ENCODE measurements around the gene CDC42BPB.
"Not testable (repeated sequence)": the region's sequence is repeated elsewhere in the genome, so short reads cannot be mapped to it uniquely, and the experiment has no call there.

The CDC42BPB gene

DNA sequence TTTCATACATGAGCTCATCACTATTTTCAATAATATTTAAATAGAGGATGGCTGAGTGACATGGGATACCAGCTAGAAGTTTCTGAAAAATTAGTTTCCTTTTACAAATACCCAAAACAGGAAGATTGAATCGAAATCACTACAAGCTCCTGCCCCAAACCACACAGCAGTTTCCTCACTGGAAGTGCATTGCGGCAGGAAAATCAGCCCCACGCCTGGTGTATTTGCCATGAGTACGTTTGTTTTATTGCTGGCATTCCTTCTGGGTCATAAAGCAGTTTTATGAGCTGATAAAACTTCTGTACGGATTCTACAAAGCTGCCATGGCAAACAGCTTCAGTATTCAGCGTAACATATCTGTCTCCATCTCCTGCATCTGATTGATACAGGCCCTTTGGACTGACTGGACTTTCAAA lies 23.7 kb downstream of the CDC42BPB start:
- no peak for DNase-seq

DNA sequence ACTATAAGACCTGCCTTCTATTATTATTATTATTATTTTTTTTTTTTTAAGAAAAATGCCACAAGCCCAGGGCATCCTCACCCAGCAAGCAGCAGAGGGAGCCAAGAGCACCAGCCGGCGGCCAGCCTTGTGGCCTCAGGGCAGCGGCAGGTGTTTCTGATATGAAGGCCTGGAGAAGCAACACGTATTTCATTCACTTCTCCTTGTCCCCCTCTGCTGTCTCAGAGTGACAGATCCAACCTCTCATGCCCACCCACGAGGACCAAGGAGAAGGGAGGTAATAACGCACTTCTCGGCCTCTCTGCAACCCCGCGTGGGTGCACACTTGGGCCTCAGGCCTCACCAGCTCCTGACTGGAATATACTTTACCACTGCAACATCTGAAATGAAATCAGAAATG lies 25.4 kb downstream of the CDC42BPB start:
- DNase-seq, result no peak

DNA sequence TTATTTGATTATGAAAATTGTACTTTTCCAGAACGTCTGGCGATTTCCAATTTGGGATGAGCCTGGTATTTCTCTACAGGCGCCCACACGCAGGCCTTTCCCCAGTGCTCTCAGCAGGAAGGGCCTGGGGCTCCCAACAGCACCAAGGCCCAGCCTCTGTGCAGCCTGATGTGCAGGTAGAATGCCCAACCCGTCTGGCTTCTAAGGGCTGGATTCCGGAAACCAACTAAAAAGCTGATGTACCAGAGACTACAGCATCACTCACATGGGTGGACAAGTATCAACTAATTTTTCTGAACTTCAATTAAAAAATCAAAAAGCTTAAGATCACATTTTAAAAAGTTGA lies 25.8 kb downstream of the CDC42BPB start:
- DNase-seq, result no peak

DNA sequence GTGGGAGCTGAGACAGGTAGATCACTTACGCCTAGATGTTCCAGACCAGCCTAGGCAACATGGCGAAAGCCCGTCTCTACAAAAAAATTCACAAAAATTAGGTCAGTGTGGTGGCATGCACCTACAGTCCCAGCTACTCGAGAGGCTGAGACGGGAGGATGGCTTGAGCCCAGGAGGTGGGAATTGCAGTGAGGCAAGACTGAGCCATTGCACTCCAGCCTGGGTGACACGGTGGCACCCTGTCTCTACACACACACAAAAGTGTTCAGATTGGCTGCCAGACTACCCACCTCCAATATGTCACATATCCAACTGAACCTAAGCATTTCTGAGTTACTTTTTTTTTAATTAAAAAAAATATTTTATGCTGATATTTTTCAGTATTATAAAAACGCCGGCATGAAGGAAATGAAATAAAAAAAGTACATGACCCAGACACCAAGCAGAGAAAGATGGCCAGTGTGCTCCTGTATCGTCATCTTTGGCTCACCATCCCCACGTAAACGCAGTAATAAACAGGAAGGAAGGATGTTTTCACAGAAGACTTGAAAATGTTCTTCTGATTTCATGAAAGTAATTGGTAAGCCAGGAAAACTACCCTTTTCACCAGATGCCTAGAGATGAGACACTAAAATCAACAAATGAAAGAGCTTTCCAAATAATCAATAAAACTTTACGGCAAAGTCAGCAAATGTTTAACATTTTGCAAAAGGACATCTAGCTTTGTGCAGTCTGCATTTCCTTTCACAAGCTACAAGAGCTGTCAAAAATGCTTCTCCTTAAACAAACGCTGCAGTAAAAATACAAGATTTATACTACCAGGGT lies 26.4 kb downstream of the CDC42BPB start:
- DNase-seq, result no peak

DNA sequence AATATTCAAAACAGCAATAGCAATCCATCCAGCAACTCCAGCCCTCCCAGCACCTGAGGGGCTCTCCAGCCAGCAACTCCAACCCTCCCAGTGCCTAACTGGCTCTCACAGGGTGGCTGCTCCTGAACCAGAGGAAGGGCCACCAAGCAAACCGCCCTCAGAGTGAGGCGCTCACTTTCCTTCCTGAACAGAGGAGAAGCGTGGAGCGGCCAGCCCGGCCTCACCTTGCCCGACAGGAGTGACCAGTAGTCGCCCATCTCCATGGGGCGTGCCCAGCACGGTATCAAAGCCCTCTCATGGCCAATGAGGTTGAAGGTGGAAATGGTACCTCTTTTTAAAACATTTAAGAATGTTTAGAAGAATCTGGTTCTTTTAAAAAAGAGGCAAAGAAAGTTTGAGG lies 27.4 kb downstream of the CDC42BPB start:
- DNase-seq, result no peak

DNA sequence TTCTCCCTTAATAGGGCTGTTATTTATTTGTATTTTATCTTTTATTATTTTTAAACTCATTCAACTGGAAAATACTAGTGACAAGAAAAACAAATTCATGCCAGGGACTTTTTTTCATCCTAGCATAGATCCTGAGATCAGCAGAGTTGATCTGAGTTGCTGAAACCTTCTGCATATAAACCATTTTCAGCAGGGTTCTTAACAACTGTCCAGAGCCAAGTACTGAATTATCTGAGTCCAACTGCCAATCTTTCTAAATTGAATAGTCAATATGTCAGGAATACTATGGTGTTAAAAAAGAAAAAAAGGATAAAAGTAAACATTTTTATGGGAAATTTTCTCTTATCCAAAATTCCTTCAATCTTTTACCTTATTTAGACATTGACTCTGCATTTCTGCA lies 28.6 kb downstream of the CDC42BPB start:
- DNase-seq, result no peak

DNA sequence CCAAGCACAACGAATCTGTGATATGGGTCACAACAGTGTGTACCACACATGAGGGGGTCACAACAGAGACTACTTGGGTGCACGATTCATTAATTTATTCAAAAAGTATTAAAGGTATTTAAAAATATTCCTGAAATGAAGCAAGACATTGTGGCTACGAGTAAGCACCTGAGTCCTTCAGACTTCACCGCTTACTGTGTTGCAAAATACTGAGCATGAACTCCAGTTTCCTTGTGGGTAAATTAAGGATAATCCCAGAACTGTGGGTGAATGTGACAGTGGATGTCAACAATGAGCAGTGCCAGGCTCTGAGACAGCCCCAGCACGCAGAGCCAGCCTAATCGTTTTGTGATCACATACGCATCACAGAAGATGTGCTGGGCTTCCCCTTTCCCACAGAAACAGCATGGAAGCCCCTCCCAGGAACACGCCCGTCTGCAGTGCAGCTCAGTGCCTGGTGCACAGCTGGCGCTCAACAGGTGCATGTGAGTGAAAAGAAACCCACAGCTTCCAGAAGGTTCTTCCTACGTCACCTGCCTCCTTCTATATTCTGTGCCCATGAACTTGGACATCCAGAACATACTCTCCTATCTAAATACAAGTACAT lies 29.1 kb downstream of the CDC42BPB start:
- no peak for DNase-seq

DNA sequence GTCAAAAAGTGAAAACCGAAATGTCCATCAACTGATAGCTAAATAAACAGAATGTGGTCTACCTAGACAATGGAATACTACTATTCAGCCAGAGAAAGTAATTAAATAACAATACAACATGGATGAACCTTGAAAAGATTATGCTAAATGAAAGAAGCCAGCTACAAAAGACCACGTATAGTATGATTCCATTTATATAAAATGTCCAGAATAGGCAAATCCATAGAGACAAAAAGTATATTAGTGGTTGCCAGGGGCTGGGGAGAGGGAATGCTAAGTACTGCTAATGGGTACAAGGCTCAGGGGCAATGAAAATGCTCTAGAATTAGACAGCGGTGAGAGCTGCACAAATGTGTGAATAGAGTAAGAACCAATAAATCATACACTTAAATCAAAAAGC lies 29.9 kb downstream of the CDC42BPB start:
- no peak for DNase-seq

DNA sequence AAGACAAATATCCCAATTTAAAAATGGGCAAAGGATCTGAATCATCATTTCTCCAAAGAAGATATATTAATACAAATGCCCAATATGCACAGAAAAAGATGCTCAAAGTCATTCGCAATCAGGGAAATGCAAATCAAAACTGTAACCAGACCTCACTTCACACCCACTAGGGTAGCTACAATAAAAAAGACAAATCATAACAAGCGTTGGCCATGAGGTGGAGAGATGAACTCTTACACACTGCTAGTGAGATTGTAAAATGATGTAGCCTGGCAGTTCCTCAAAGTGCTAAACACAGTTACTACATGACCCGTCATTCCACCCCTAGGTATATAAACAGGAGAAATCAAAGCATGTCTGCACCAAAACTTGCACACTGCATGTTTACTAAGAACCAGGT lies 30.4 kb downstream of the CDC42BPB start:
- no peak for DNase-seq

DNA sequence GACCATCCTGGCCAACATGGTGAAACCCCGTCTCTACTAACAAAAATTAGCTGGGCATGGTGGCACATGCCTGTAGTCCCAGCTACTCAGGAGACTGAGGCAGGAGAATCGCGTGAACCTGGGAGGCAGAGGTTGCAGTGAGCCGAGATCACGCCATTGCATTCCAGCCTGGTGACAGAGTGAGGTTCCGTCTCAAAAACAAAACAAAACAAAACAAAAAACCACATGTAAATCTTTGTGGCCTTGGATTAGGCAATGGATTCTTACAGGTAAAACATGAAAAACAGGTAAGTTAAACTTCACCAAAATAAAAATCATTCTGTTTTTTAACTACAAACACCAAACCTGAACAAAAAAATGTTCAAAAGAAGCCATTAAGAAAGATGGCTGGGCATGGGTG lies 31.2 kb downstream of the CDC42BPB start:
- DNase-seq, result not testable (repeated sequence)

DNA sequence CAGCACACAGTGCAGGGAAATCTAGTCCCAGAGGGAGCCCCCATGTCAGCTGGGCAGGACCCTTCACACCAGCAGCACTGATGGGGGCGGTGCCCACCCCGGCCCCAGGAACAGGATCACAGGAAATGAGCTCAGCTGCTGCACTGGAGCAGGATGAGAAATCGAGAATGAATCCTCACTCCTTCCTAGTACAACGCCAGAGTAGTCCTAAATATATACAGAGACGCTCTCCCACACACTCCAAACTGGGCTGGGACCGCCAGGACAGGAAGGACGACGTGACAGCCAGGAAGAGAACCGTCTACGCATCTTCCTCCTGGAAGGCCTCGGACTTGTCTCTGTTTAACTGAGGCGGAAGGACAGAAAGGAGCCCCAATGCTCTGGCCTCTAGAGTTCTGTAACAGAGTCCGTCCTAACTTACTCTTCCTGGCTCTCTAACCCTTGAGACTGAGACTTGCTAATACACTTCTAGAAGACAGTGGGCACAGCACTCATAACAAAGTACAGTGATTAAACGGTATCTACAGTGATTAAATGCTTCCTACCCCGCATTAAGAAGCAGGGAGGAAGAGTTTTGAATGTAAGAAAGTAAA lies 33.4 kb downstream of the CDC42BPB start:
- DNase-seq, result no peak

DNA sequence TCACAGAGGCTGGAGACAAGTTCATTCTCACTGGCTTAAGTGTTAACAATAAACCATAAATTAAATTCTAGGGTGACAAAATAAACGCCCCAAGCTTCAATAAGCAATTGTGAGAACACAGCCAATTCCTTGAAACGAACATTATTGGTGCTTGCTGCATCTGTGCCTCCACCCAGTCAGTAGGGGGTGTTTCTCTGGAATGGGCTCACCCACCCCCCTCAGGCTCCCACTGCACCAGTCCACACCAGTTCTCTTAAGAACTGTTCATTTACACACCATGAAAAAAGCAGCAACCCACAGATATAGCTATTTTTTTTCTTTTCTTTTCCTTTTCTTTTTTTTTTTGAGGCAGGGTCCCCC lies 34.7 kb downstream of the CDC42BPB start:
- no peak for DNase-seq

DNA sequence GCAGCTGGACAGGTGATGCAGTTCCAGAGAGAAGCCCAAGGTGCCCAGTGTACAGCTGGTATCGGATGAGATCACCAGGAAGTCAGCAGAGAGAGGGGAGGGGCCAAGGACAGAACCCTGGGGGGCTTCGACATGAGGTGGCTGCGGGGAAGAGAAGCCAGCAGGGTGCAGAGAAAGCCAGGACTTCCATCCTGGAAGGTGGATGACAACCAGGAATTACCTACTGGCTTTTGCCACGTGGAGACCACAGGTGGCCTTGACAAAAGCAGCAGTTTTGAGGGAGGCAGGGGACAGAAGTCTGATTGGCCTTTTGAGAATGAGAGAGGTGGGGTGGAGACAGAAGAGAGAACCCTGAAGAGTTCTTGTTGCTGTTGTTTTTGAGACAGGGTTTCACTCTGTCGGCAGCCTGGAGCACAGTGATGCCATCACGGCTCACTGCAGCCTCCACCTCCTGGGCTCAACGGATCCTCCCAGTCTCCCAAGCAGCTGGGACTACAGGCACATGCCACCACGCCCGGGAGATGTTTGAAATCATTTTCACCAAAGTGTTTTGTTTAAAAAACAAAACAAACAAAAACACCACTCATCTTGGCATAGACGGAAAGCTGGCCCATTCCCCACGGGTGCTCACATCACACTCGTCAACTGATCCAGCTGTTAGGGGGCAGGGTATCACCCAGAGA lies 35.2 kb downstream of the CDC42BPB start:
- DNase-seq, result no peak

DNA sequence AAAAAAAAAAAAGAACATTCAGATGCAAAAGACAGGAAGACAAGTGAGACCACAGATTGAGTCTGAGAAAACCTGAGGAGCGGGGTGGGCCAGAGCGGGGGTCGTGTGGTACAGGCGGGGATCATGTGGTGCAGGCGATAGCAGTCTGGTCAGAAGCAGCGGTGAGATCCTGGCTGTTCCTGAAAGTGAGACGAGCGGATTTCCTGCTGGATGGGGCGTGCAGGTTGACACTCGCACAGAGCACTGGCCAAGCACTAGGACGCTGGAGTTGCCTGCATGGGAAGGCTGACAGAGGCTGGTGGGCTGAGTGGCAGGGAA lies 35.7 kb downstream of the CDC42BPB start:
- DNase-seq, result no peak

DNA sequence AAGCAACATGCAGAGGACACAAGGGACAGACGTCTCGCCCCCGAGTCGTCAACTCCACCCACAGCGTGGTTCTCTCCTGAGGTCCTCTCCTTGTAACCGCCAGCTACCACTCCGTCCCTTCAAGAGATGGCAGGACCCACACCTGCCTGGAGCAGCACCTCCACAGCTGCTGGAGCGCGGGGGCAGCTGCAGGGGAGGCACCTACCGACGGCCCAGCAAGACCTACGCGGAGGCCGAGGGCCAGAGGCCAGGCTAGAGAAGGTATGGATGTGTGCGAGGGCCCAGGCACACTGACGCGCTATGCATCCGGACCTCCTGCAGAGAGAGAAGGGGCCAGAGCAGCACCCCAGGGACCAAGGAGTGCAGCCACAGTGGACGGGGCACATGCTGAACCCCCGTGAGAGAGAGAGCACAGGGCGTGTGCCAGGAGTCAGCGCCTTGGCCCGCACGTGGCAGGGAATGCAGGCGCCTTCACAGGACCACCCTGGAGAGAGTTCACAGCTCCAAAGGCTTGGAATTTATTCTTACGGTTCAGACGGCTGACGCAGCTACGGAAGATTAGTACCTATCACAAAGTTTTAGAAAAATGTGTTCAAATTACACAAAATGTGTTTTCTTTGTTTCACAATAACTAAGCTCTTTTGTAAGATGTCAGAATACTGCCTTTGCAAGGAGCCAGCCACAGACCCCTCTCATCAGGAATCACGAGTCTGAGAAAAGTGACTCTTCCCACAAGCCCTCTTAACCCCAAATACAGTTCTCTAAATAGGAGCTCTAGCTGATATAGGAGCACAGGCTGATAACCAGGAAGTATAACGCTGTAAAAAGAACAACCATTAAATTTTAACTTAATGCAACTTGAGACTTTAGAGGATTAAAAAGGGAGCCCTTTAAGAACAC lies 36.8 kb downstream of the CDC42BPB start:
- no peak for DNase-seq

DNA sequence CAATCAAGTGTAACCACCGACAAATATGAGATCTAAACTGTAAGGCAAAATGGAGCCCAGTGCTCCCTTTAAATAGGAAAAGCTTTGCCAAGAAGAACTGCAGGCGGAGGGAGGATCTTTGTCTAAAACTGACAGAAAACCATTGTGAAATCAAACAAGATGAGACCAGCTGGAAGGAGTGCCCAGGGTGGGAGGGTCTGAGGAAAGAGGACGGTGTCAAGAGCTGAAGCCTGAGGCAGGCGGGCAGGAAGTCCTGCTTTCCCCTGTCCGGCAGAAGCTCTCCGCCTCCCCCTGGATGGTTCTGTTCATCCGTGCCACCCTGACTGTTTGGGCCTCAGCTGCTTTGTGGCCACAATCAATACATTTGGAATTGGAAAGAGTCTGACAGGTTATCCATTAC lies 37.5 kb downstream of the CDC42BPB start:
- no peak for DNase-seq

DNA sequence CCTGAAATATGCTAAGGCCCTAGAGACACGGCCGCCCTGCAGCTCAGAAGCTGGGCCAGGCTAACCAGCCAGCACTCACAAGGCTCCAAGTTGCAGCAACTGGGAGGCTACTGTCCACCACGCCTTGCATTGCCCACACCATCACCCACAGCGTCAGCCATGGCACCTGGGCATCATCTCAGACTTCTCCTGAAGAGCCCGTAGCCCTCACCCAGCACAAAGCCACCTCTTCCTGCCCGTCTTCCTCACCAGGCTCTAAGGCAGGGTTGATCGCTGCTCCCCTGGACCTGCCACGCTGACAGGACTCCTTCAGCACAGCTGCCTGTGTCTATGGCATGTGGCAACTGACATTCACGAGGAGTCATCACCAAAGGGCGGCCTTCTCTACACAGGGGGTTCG lies 38.1 kb downstream of the CDC42BPB start:
- DNase-seq, result no peak

DNA sequence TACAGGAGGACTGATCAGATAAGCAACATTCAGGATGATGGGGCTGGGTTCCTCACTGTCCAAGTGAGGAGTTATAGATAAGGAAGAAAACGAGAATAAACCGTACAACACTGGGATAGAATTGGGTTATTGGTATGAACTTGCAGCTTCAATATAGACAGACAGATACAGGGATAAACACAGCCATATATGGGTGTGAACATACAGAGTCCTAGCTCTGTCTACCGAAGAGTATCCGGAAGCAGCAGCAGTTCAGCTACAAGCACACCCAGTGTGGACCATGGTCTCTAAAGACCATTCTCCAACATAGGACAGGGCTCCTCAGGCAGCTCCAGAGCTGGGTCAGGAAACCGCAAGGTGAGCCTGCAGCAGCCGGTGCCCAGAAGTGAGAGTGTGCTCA lies 40.8 kb downstream of the CDC42BPB start:
- DNase-seq, result no peak

DNA sequence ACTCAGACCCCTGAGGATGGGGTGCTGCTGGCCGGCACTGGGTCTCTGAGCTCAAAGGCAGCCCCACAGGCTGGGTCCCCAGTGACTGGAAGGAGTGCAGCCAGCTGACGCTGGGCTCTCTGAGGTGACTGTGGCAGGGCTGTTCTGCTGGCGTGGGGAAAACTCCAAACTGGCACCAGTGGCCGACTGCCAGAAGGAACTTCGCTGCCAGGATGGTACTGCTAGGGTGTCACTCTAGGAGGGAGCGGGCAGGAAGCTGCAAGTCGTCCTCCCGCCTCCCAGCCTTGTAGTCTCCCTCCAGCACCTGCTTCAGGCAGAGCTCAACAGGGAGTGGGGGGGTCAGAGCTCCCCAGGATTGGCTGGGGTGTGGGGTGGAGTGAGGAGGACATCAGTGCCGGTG lies 41.3 kb downstream of the CDC42BPB start:
- DNase-seq, result no peak

DNA sequence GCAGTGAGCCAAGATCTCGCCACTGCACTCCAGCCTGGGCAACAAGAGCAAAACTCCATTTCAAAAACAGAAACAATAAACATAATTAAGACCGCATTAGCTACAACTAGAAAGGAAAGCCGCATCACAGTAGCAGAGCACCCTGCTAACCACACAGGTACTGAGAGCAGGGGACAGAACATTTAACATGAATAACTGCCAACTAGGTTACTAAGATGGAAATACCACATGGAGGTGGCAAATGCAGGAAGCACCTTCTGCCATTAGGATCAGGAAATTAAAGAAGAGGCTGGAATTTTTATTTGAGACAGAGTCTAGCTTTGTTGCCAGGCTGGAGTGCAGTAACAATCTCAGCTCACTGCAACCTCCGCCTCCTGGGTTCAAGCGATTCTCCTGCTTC lies 41.9 kb downstream of the CDC42BPB start:
- no peak for DNase-seq

DNA sequence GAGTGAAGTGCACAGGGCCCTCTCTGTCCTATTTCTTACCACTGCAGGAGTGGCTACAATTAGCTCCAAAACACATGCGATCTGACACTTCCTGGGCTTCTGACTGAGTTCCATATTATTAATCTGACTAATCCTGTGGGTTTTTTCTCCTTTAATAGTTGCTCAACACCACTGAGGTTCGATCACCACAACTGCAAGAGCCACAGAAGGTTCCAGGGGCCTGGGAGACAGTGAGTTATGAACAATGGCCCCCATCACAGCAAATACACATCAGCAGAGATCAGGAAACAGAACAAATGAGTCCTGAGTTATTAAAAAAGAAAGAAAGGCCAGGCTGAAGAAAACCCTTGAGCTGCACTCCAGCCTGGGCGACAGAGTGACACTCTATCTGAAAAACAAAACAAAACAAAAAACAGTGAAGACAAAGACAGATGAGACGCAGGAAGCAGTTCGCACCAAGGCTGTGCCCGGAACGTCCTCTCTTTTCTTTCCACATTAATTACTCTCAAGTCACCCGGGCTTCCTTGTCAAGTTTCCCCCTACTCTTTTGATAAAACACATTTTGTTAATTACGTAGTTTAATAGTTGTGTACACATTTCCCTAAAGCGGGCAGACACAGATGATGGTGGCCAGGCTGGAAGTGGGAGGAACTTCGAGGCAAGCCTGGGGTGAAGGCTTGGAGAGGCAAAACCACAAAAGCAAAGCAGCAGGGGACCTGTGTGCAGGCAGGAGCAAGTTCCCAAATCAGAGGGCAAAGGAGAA lies 42.7 kb downstream of the CDC42BPB start:
- DNase-seq, result peak; percentile 35

DNA sequence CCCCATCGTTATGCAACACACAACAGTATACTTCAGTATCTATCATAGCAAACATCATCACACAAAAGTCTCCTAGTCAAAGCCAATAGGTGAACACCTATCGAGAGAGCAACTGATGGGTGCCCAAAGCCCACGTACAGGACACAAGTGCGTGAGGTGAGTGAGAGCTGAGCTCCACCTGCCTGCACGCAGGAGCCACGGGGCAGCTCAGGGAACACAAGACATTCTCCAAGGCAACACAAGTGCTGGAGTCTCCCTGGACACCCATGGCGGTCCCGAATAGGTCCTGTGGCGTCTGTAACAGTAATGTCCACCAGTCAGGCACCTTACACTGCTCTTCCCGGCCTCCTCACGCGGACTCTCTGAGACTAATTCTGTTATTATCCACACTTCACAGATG lies 44.3 kb downstream of the CDC42BPB start:
- no peak for DNase-seq

Data from NCI-H2081 treated with DMSO at 0.1 percent for 48 hours (cell line).